ENCODE results near the gene DNASE1L3.

- no peak for TF ChIP-seq SIN3A (IDR thresholded peaks at IDR 0.05; ENCODE audit: borderline replicate concordance, insufficient read depth, low read length)
- no peak for TF ChIP-seq POLR2AphosphoS5 (IDR thresholded peaks at IDR 0.05; ENCODE audit: low read depth, low read length)
- no peak for TF ChIP-seq REST (IDR thresholded peaks at IDR 0.05; ENCODE audit: insufficient read depth in 1 of 2, low read depth in 2 of 2, low read length in 2 of 2)
Observed at GRCh38 chr3:58254144-58254543, 43.4 kb upstream of the DNASE1L3 start.
